ENCODE data around the gene COX4I2.
"Not testable (repeated sequence)": the region's sequence is repeated elsewhere in the genome, so short reads cannot be mapped to it uniquely, and the experiment has no call there.

Gene COX4I2

GRCh38 chr20:31608251-31608945, 29.3 kb upstream of the COX4I2 start:
- no peak for DNase-seq

- DNase-seq = not testable (repeated sequence)
These were observed 25.5 kb upstream of the COX4I2 start for GRCh38 chr20:31612271-31612640.

GRCh38 chr20:31615416-31615815, 22.3 kb upstream of the COX4I2 start:
- no peak for DNase-seq

GRCh38 chr20:31617432-31618104, 20.1 kb upstream of the COX4I2 start:
- no peak for DNase-seq

GRCh38 chr20:31620246-31620645, 17.5 kb upstream of the COX4I2 start:
- no peak for DNase-seq

GRCh38 chr20:31623123-31623505, 14.6 kb upstream of the COX4I2 start:
- not testable (repeated sequence) for DNase-seq

GRCh38 chr20:31626534-31626933, 11.2 kb upstream of the COX4I2 start:
- DNase-seq = not testable (repeated sequence)

- DNase-seq = not testable (repeated sequence)
These were observed 9.7 kb upstream of the COX4I2 start for GRCh38 chr20:31628057-31628456.

- no peak for DNase-seq
These were observed 7.4 kb upstream of the COX4I2 start for GRCh38 chr20:31630187-31630790.

- no peak for DNase-seq
These were observed 5.0 kb upstream of the COX4I2 start for GRCh38 chr20:31632548-31633338.

GRCh38 chr20:31633339-31633914, 4.3 kb upstream of the COX4I2 start:
- no peak for DNase-seq

- no peak for DNase-seq
These were observed 605 bp downstream of the COX4I2 start for GRCh38 chr20:31638317-31638716.

- no peak for DNase-seq
These were observed 1.1 kb downstream of the COX4I2 start for GRCh38 chr20:31638816-31639215.

- DNase-seq = no peak
These were observed 2.5 kb downstream of the COX4I2 start for GRCh38 chr20:31640259-31640658.

- no peak for DNase-seq
These were observed 3.7 kb downstream of the COX4I2 start for GRCh38 chr20:31641391-31641790.

- DNase-seq = no peak
These were observed 5.1 kb downstream of the COX4I2 start for GRCh38 chr20:31642837-31643236.

- no peak for DNase-seq
These were observed 5.8 kb downstream of the COX4I2 start for GRCh38 chr20:31643522-31643921.

- no peak for DNase-seq
These were observed 7.0 kb downstream of the COX4I2 start for GRCh38 chr20:31644701-31645100.

GRCh38 chr20:31648104-31648503, 10.4 kb downstream of the COX4I2 start:
- not testable (repeated sequence) for DNase-seq

GRCh38 chr20:31652917-31653396, 15.2 kb downstream of the COX4I2 start:
- no peak for DNase-seq

- DNase-seq = no peak
These were observed 15.8 kb downstream of the COX4I2 start for GRCh38 chr20:31653561-31653960.

- DNase-seq = no peak
These were observed 16.8 kb downstream of the COX4I2 start for GRCh38 chr20:31654534-31654933.
